22Rv1 (cell line): ENCODE measurements around the gene ZFP1.

ENCODE experiments used
- H3K27ac ChIP-seq: fragments of 450-650 bp; 2 replicates; pipeline ENCODE4 v1.5.1; 2017
- CTCF ChIP-seq: fragments of 450-650 bp; IDR thresholded peaks from 2 replicates; pipeline ENCODE4 v1.5.1; 2017; ENCODE audit warnings: mild to moderate bottlenecking
- ZFX ChIP-seq: fragments of 450-650 bp; IDR thresholded peaks from 2 replicates; pipeline ENCODE4 v1.6.1; 2017; ENCODE audit warnings: antibody characterized with exemption, borderline replicate concordance

ZFP1 gene

GRCh38 chr16:75148311-75149195, at the start of gene ZFP1:
Gene ZFP1 (plus strand): TSS chr16:75148524. CDS start chr16:75152952, 4,428 bp downstream.
- H3K27ac ChIP-seq = peak within 1 kb of the TSS; percentile 95
- TF ChIP-seq ZFX = no peak
- no peak for TF ChIP-seq CTCF

GRCh38 chr16:75099075-75099667, 49.2 kb upstream of the ZFP1 start:
- no peak overlapping the region for H3K27ac ChIP-seq
- TF ChIP-seq ZFX (no peak), CTCF (no peak)

GRCh38 chr16:75099738-75100602, 48.4 kb upstream of the ZFP1 start:
- H3K27ac ChIP-seq = no peak overlapping the region
- no peak for TF ChIP-seq CTCF
- no peak for TF ChIP-seq ZFX

- TF ChIP-seq CTCF (no peak), ZFX (no peak)
- no peak overlapping the region for H3K27ac ChIP-seq
Observed at GRCh38 chr16:75100603-75100990, 47.7 kb upstream of the ZFP1 start.

GRCh38 chr16:75101635-75102034, 46.7 kb upstream of the ZFP1 start:
- no peak overlapping the region for H3K27ac ChIP-seq

GRCh38 chr16:75102595-75102994, 45.7 kb upstream of the ZFP1 start:
- H3K27ac ChIP-seq = no peak overlapping the region
- TF ChIP-seq ZFX (no peak), CTCF (no peak)

More at GRCh38 chr16:75101635-75102034, 46.7 kb upstream of the ZFP1 start:
- TF ChIP-seq CTCF (no peak), ZFX (no peak)
